Stimulated activated CD8-positive, alpha-beta memory T cell treated with anti-CD3 and anti-CD28 coated beads, Interleukin-4, amount 100 ng/mL, for 1 hour (primary cell): ENCODE measurements around the gene MUC4.
"Not testable (repeated sequence)": the region's sequence is repeated elsewhere in the genome, so short reads cannot be mapped to it uniquely, and the experiment has no call there.

Source experiments
- DNase-seq, 2 donors: peaks; one replicate each; pipeline ENCODE4 v3.0.0-alpha.2; 2020; ENCODE audit warnings: low read depth in 2 of 2, low spot score in 1 of 2

The MUC4 gene

DNA sequence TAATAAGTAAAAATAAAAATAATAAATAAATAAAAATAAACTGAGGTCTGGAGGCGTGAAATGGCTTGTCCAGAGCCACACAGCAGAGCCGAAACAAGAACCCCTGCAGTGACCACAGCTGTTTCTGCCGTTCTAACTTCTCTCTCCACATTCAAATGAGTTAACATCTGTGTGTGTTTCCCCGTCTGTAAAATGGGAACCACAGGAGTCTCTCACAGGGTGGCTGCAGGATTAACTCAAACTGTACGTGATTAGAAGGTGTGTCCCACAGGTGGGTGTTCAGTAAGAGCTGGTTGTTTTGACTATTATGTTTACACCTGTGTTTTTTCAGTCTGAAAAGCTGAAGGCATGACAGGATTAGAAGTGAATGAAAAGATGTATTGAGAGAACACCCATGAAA is 27.0 kb upstream of the MUC4 start:
- no peak for DNase-seq

DNA sequence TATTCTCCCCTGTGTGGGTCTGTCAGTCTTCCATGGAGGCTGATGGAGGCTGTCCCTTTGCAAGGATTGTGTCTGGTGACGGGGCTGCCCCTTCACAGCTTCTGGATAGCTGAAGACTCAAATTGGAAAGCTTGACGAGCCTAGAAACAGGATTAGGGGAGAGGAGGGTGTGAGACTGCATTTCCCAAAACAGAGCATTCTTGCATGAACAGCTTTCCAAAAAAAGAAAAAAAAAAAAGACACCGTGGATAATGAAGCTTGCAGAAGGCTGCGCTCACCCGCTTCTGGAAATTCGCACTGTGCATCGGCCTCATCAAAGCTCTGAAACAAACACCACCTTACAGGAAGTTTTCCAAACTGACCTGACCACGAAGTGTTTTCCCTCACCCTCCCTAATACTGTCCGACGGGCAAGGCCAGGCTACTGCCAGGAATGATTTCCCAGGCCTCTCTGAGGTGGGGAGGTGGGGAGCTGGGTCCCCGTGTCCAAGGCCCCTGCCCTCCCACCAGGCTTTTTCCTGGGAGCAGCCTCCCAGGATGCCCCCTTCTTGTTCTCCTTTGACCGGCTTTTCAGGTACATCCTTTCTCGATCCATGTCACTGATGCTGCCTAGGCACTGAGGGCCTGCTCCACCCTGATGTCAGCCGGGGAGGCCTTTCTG is 24.9 kb upstream of the MUC4 start:
- DNase-seq: no peak

DNA sequence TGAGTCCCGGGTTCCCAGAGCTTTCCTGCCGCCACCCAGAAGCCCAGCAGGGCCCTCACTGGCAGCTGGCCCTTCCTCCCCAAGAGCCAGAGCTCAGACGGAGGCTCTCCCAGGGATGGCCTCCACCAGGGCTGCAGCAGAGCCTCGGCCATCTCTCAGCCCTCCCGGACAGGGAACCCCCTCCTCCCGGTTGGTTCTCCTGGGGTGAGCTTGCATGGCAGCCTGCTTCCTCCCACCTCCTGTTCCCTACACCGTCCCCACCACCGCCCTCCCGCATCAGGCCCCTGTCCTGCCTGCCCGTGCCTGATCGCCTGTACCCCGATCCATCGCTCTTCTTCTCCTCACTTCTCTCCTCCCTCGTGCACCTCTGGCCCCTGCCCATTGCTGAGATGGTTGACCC is 24.1 kb upstream of the MUC4 start:
- DNase-seq: no peak

DNA sequence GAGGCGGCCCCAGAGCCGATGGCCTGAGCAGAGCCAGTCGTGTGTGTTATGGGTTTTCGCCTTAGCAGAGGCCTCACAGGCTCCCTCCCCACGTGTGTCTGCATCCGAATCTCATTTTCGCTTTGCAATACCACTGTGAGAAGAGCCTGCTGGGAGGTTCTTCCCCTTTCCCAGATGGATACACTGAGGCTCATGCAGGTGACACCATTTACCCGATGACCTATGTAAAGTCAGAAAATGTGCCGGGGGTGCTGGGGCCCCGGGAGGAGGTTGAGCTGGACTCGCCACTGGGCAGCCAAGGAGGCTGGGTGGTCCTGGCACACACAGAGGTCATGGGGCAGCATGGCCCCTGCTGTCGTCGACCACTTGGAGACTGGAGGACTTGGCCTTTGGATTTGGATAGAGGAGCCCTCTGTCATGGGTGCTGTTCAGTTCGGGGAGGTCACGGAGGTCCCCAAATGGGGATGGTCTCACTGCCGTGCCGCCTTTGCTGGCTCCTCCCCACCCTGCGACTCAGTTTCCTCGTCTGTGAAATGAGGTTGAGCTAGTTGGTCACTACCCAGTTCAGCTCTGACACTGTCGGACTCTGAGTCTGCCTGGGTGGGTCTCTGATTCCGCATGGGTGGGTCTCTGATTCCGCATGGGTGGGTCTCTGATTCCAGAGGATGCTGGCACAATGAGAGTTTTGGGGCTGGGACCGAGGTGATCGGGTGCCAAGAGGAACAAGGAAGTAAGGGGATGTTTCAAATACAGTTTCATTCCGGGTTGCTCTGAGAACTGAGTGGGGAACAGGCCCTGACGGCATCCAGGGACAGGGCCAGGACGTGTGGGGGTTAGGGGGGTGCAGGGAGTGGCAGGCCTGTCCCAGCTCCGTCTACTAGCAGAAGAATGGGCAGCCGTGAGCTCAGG is 23.2 kb upstream of the MUC4 start:
- DNase-seq: no peak

DNA sequence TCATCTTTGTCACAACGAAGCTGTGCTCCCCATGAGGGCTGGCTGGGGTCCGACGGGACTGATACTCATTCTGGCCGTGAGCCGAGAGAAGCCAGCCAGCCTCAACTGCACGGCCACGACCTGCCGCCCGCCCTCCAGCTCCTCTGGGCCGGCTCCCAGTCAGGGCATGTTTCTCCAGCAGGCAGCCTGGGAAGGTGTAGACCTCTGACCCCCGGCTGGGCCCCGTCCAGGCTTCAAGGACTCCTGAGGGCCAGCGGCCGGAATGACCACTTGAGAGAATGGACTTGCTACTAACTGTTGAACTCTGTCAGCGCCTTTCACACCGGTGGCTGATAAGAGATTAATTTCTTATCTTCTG is 18.1 kb upstream of the MUC4 start:
- no peak for DNase-seq

DNA sequence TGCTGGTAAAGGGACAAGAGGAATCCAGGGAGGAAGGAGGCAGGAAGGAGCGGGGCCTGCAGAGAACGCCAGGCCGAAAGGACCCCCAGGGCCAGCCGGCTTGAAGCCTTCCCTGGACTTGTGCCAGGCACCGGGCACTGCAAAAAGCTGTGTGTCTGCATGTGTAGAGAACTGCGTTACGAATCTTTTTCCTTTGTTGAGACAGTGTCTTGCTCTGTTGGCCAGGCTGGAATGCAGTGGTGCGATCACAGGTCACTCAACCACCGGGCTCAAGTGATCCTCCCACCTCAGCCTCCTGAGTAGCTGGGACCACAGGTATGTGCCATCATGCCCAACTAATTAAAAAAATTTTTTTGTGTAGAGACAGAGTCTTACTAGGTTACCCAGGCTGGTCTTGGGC is 17.0 kb upstream of the MUC4 start:
- DNase-seq: no peak

DNA sequence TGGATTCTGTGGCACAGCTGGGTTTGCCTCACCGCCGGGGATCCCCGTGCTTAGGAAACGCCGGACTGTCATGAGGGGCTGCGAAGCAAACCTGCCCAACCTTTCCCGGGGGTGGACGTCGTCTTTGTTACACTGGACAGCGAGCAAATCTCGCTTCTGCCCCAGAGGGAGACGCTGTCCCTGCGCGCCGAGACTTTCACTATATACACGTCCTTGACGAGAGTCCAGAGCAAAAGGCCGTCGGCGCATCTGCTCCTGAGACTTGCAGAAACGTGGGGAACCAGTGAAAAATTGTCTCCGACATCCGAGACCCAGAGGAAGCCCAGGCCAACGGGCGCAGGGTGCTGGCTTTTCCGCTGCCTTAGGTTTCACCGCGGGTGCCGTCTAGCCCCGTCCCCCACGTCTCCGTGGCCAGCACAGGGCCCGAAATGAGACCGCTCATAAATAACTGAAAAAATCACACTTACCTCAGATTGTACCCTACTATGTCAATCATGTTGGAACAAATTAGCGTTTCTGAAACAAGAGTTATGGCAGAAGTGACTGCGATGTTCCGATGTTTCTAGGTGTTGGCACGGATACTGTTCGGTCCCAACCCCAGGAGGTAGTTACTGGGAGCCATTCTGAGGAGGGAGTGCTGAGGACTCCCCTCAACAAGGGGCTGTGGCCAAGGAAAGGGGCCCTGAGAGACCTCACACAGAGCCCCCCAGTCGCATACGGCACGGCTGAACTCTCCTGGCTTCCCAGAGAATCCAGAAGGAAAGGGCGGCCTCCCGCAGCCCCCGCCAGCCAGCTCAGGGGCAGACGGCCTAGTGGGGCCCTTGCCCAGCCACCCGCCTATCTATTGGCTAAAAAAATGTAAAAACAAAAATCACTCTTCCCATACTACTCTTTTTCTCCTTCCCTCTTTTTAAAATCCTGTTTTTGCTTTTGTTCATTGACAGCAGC is 14.4 kb upstream of the MUC4 start:
- no peak for DNase-seq

DNA sequence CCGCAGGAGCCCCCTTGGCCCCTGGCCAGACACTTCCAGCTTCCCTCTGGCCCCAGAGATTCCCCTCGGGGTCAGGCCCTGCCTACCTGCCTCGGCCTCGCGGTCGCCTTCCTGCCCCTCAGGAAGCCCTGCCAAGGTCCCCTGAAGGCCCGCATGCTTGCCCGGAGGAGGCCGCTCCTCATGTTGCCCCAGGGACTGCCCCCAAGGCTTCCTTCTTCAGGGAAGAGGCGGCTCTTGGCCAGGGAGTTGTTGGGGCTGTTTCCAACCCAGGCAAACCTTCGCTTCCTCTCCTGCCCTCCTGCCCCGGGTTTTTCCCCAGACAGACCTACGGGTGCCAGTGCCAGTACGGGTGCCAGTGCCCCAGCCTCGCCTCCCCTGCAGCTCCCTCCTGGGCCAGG is 13.5 kb upstream of the MUC4 start:
- no peak for DNase-seq

DNA sequence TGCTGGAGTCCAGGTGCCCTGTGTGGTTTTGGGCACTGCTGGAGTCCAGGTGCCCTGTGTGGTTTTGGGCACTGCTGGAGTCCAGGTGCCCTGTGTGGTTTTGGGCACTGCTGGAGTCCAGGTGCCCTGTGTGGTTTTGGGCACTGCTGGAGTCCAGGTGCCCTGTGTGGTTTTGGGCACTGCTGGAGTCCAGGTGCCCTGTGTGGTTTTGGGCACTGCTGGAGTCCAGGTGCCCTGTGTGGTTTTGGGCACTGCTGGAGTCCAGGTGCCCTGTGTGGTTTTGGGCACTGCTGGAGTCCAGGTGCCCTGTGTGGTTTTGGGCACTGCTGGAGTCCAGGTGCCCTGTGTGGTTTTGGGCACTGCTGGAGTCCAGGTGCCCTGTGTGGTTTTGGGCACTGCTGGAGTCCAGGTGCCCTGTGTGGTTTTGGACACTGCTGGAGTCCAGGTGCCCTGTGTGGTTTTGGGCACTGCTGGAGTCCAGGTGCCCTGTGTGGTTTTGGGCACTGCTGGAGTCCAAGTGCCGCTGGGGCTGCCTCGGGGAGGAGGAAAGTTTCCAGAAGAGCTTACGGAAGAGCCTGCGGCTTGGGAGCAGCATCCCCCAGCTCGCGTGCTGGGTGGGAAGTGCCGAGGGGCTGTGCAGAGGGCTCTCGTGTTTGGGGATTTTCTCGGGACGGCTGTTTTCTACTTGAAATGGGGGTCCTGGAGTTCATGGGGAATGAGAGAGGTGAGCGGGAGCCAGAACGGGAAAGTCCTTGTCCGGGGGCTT is 12.9 kb upstream of the MUC4 start:
- not testable (repeated sequence) for DNase-seq

DNA sequence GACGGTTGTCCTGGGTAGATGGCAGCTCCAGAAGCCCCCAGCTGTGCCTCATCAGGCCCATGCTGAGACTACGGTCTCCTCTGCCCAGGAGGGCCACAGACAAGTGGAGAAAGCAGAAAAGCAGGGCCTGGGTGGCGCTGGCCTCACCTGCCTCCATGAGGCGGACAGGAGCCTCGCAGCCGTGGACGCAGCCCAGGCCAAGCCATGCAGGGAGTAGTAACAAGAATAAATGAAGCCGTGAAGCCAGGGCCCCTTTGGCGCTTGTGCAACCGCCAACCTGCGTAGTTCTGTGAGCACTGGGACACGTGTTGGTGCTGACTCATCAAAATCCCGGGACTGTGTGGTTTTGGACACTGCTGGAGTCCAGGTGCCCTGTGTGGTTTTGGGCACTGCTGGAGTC is 12.3 kb upstream of the MUC4 start:
- DNase-seq: no peak

DNA sequence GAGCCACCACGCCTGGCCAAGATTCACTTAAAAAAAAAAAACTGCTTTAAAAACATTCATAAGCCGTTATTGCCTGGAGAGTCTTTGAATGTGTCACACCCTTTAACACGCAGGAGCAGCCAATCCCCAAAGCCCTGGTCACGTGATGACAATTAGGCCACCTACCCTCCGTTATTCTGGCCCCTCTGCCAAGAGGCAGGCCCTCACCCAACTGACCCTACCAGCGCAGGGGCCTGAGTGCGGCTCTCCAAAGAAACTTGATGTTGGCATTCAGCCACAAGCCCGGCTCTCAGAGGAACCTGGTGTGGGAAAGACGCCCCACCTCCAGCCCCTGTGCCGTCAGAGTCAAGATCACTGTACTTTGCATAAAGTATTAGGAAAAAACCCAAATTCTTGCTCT is 11.6 kb upstream of the MUC4 start:
- DNase-seq: no peak

DNA sequence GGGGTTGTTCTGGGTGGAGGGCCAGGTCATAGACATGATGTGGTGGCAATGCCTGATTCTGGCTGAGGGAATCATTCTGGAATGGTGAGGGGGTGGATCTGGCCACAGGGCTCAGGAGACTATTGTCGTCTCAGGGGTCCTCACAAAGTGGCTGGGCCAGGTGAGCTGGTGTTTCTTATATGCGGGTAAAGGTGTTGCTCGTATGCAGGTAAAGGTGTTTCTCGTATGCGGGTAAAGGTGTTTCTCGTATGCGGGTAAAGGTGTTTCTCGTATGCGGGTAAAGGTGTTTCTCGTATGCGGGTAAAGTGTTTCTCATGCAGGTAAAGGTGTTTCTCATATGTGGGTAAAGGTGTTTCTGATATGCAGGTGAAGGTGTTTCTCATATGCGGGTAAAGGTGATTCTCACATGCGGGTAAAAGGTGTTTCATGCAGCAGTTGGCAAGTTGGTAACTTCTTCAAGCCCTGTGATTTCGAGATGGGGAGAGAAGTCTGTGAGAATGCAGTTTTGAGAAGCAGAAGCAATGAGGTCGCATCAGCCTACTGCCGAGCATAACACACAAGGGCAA is 10.5 kb upstream of the MUC4 start:
- no peak for DNase-seq

DNA sequence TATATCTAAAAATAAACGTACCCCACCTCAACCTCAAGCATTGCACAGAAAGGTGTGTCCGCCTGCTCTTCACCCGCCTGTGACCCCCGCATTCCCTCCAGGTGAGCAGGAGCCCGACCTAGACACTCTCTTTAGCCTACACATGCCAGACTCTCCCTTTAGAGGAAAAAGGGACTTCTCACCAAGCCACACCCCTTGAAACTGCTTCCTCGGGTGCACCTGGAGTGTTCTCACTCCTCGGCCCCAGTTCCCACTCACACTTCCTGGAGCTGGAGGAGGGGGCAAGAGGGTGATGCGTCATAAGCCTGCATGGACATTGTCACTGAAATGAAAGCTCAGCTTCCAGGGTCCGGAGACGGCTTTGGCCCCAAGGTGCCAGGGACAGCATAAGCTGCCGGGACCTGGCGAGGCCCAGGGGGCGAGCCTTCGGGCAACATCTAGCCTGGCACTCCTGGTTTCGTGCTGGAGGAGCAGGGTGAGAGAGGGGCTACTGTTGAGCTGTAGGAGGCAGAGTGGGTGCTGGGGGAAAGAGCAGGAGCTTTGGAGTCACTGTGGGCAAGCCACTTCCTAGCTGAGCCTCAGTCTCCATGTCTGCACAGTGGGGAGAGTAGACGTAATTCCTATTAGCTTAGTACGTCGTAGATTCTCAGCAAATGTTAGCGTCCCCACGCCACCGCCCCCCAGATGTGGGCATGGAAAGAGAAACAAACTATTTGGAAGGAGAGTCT is 9.8 kb upstream of the MUC4 start:
- DNase-seq: no peak

DNA sequence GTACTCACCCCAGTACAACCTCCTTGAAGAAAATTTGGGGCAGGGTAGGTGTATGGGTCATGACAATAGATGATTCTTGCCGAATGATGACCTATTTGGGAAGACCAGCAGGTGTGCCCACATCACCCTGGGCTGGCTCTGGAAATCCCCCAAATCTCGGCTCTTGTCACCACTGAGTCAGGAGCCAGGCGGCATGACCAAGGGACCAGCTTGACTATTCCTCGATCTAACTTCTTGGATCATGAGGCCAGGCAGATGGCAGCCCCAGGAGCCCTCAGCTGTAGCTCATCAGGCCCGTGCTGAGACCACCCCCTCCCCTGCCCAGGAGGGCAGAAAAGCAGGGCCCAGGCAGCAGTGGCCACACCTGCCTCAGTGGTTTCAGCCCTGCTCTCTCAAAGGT is 9.2 kb upstream of the MUC4 start:
- no peak for DNase-seq

DNA sequence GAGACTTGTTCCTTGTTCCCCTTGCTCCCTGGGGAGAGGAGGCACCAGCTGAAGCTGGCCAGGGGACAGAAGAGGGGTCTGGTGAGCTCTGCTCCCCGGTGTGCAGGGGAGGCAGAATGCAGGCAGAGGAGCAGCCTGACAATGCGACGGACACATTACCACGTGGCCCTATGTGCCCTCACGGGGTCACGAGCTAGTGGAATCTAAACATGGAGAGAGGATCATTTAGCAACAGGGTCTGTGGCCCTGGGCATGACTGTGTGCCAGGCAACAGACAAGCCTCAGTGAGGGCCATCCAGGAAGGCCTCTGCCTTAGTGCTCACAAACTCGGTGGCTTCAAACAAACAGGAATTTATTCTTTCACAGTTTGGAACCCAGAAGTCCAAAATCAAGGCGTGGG is 8.5 kb upstream of the MUC4 start:
- no peak for DNase-seq

DNA sequence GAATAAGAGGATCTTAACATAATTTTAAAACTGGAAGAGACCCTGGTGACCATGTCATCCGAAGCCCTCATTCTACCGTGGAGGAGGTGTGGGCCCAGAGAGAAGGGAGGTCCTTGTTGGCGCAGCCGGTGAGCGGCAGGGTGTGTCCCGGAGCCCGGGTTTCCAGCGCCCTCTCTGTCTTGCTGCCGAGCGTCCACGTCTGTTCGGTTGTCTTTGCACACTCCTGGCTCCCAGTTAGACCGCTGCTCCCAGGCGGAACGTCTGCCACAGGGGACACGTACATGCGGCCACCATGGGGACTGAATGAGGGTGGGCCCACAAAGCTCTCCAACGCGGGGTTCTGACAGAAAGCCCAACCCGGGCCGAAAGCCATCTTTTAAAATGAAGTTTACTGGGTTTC is 6.6 kb upstream of the MUC4 start:
- DNase-seq: no peak

DNA sequence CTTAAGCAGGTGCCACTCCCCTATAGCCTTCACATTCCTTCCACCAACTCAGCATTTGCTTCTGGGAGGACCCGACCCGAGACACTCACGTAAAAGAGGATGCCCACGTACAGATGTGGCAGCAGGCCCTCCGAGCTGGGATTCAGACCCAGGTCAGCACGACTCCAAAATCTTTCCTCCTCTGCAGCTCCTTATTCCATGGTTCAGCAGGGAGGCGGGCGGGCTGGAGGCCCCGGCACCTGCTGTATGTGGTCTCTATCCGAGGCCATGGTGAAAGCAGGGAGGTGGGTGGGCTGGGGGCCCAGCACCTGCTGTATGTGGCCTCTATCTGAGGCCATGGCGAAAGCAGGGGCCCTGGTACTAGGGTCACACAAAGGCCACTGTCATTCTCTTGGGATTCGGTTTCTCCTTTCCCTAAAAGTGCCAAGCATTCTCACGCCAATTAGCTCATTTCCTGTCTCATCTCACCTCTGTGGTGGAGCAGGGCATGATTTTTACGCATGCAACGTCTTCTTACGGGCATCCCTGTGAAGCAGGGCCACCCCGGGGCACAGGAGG is 5.9 kb upstream of the MUC4 start:
- DNase-seq: no peak

DNA sequence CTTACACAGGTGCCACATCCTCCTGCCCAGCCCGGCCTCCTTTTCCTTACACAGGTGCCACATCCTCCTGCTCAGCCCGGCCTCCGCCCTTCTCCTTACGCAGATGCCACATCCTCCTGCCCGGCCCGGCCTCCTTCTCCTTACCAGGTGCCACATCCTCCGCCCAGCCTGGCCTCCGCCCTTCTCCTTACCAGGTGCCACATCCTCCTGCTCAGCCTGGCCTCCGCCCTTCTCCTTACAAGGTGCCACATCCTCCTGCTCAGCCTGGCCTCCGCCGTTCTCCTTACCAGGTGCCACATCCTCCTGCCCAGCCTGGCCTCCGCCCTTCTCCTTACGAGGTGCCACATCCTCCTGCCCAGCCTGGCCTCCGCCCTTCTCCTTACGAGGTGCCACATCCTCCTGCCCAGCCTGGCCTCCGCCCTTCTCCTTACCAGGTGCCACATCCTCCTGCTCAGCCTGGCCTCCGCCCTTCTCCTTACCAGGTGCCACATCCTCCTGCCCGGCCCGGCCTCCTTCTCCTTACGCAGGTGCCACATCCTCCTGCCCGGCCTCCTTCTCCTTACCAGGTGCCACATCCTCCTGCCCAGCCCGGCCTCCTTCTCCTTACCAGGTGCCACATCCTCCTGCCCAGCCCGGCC is 4.7 kb upstream of the MUC4 start:
- not testable (repeated sequence) for DNase-seq

DNA sequence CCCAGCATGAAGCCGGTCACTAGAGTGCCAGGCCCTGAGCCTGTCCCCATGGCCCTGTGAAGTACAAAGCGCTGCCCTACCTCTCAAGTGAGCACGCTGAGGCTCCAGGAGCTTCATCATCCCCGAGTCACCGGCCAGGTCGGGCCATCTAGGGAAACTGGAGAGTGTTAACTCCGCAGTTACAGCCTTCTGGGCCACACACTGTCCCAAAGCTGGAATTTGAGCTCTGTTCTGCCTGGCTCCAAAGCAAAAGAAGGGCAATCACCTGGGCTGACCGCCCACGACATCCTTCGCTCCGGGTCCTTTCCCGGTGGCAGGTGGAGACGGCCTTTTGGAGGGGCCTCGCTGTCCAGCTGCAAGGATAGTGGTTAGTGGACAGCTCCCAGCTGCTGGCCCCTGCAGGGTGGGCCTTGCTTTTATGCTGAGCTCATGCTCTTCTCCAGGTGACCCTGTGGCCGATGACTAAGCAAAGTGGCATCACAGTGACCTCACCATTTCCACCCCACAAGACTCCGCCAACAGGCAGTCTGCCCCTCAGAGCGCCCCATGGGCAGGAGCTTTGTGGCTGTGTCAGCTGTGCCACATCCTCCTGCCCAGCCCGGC is 3.5 kb upstream of the MUC4 start:
- no peak for DNase-seq
